ENCODE data around the gene FARP2.
"Not testable (repeated sequence)": the region's sequence is repeated elsewhere in the genome, so short reads cannot be mapped to it uniquely, and the experiment has no call there.

The FARP2 gene

GRCh38 chr2:241355983-241356870 is at the start of gene FARP2:
FARP2 (plus strand) TSS chr2:241356285; CDS start chr2:241373108, 16,823 bp downstream.
- DNase-seq = peak; percentile 99

GRCh38 chr2:241307055-241307454 is 49.0 kb upstream of the FARP2 start:
- DNase-seq = no peak

- DNase-seq = no peak
These were observed 47.8 kb upstream of the FARP2 start for GRCh38 chr2:241308267-241308666.

- no peak for DNase-seq
These were observed 47.1 kb upstream of the FARP2 start for GRCh38 chr2:241308832-241309500.

- DNase-seq = no peak
These were observed 46.4 kb upstream of the FARP2 start for GRCh38 chr2:241309684-241310117.

GRCh38 chr2:241310917-241311566 is 45.0 kb upstream of the FARP2 start:
- no peak for DNase-seq

- no peak for DNase-seq
These were observed 44.0 kb upstream of the FARP2 start for GRCh38 chr2:241312082-241312481.

- DNase-seq = no peak
These were observed 42.5 kb upstream of the FARP2 start for GRCh38 chr2:241313543-241314095.

- no peak for DNase-seq
These were observed 41.6 kb upstream of the FARP2 start for GRCh38 chr2:241314226-241315092.

GRCh38 chr2:241315093-241315878 is 40.8 kb upstream of the FARP2 start, which contains the start of gene HDLBP:
HDLBP (minus strand) TSS chr2:241315672; CDS start chr2:241266869, 48,803 bp downstream.
- DNase-seq = peak; percentile 98

- peak; percentile 75 for DNase-seq
These were observed 40.0 kb upstream of the FARP2 start, which contains the start of gene SEPTIN2 for GRCh38 chr2:241315879-241316631. SEPTIN2 (plus strand) TSS chr2:241315925; CDS start chr2:241324233, 8,308 bp downstream.

- no peak for DNase-seq
These were observed 39.3 kb upstream of the FARP2 start for GRCh38 chr2:241316825-241317224.

- no peak for DNase-seq
These were observed 38.7 kb upstream of the FARP2 start for GRCh38 chr2:241317391-241317790.

- DNase-seq = not testable (repeated sequence)
These were observed 37.3 kb upstream of the FARP2 start for GRCh38 chr2:241318830-241319229.

- DNase-seq = no peak
These were observed 35.7 kb upstream of the FARP2 start for GRCh38 chr2:241320394-241320793.

- DNase-seq = no peak
These were observed 35.1 kb upstream of the FARP2 start for GRCh38 chr2:241321033-241321432.

- no peak for DNase-seq
These were observed 34.2 kb upstream of the FARP2 start for GRCh38 chr2:241321886-241322285.

GRCh38 chr2:241323778-241324177 is 32.3 kb upstream of the FARP2 start:
- no peak for DNase-seq

- DNase-seq = no peak
These were observed 31.3 kb upstream of the FARP2 start for GRCh38 chr2:241324775-241325174.

- no peak for DNase-seq
These were observed 30.8 kb upstream of the FARP2 start for GRCh38 chr2:241325257-241325656.
